HFF-Myc (cell line): ENCODE data around the gene HIVEP3.

Experiments
- DNase-seq: peaks from one replicate; pipeline ENCODE4 v3.0.0-alpha.2; 2011; ENCODE audit warnings: low read depth; ENCODE audit errors: extremely low read depth
- H3K4me3 ChIP-seq: replicated peaks from 2 replicates; pipeline ENCODE4 v1.5.1; 2011; ENCODE audit warnings: low read depth, mild to moderate bottlenecking, control low read depth, low read length
- TF ChIP-seq, protein P1 (sequence below): IDR thresholded peaks from 2 replicates; pipeline ENCODE4 v1.5.1; 2012; ENCODE audit warnings: mild to moderate bottlenecking, low read depth, low read length, control low read depth; ENCODE audit errors: missing control alignments

HIVEP3 gene

DNA sequence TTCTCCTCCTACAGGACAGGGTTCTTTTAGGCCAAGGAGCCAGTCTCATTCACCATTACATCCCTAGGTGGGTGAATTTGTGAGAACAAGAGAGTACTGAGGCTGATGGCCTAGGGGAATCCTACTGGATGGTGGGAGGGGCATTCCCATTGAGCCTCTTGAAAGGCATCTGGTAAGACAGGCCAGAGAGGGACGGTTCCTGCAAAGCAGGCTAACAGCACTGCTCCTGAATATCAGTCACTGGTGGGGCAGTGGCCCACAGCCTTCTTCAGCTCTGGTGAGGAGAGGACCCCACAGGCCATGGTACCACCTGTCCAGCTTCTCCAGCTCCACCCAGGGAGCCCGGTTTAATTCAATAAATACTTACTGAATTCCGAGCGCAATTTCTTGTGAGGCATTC is 308.4 kb downstream of the HIVEP3 start:
- TF ChIP-seq, protein P1, sequence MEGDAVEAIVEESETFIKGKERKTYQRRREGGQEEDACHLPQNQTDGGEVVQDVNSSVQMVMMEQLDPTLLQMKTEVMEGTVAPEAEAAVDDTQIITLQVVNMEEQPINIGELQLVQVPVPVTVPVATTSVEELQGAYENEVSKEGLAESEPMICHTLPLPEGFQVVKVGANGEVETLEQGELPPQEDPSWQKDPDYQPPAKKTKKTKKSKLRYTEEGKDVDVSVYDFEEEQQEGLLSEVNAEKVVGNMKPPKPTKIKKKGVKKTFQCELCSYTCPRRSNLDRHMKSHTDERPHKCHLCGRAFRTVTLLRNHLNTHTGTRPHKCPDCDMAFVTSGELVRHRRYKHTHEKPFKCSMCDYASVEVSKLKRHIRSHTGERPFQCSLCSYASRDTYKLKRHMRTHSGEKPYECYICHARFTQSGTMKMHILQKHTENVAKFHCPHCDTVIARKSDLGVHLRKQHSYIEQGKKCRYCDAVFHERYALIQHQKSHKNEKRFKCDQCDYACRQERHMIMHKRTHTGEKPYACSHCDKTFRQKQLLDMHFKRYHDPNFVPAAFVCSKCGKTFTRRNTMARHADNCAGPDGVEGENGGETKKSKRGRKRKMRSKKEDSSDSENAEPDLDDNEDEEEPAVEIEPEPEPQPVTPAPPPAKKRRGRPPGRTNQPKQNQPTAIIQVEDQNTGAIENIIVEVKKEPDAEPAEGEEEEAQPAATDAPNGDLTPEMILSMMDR: no peak
- no peak overlapping the region for H3K4me3 ChIP-seq
- DNase-seq: no peak

DNA sequence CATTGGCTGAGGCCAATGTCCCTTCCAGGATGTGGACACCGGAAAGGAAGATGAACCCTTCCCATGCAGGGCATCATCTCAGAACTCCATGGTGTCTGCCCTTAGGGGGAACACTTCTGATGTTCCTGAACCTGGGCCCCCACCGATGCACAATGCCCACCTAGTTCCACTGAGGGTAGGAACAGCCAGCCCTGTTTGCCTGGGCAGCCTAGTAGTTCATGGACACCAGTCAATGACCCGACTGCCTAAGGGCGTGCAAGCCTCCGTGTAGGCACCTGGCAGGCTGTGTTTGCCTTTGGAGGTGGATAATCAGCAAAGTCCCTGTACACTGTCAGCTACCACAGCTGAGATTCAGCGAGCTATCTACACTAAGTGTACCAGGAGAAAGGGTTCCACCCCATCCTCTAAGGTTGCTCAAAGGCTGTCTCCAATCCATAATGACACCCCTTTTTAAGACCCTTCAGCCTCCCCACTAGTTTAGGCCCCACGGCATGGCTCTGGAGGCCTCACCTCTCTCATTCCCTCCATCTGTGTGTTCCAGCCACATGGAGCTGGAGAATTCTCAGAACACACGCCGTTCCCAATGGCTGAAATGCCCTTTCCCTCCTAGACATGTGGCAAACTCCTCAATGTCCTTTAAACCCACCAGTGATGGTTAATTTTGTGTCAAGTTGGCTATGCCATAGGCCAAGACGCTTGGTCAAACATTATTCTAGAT is 309.4 kb downstream of the HIVEP3 start:
- TF ChIP-seq, protein P1: no peak
- DNase-seq: no peak
- no peak overlapping the region for H3K4me3 ChIP-seq

DNA sequence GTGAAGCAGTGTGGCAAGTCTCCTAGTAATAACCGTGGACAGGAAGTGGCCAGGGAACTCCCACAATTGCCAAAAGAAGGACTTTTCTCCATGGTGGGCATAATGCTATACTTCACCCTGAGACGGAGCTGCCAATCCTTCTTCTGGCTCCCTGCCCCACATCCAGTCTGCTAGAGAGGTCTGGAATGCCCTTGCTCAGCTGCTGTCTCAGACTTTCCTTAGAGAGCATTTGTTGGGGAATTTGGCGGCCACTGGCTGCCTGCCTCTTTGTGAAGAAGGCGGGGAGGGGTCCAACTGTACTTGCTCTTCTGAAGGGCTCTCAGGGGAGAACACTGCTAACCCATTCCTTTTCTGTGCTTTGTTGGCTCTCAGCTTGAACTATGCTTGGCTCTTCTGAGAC is 310.5 kb downstream of the HIVEP3 start:
- TF ChIP-seq, protein P1: no peak
- no peak for DNase-seq
- no peak overlapping the region for H3K4me3 ChIP-seq

DNA sequence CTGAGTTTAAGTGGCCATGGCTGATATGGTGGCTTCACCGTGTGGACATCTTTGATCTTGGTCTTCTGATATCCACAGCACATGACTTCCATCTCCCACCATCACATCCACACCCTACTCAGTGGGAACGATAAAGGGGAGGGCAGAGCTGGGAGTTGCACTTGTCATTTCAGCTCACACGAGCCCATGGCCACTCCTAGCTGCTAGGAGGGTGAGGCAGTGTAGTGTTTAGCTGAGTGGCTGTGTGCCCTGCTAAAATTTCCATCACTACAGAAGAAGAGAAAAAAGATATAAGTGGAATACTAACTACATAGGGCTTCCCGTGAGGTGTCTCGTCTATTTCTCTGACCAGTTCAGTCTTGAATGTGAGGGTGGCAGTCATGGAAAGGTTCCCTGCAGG is 310.9 kb downstream of the HIVEP3 start:
- TF ChIP-seq, protein P1: no peak
- no peak overlapping the region for H3K4me3 ChIP-seq
- no peak for DNase-seq

DNA sequence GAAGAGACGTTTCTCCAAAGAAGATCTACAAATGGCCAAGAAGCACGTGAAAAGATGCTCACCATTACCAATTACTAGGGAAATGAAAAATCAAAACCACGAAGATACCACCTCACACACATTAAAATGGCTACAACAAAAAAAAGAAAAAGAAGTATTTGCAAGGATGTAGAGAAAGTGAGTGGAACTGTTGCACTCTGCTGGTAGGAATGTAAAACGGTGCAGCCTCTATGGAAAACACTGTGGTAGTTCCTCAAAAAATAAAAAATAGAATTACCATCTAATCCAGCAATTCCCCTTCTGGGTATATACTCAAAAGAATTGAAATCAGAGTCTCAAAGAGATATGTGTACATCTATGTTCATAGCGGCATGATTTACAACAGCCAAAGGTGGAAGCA is 318.8 kb downstream of the HIVEP3 start:
- TF ChIP-seq, protein P1: peak; percentile 67
- no peak overlapping the region for H3K4me3 ChIP-seq
- no peak for DNase-seq

DNA sequence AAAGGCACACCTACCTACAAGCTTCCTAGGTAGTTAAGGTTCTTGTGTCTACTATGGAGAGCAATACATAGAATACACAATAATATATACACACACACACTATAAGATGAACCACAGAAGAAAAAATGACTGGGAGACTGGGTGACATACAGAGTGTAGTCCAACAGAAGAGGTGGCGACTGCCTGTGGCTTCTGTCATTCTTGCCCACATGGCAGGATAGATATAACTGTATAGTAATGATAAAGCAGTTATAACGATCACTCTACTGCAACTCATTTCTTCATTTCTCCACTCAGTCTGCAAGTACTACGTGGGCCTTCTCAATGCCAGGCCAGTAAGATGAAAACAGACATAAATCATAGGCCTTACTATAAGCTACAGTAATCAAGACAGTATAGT is 320.4 kb downstream of the HIVEP3 start:
- TF ChIP-seq, protein P1: no peak
- DNase-seq: no peak
- H3K4me3 ChIP-seq: no peak overlapping the region

DNA sequence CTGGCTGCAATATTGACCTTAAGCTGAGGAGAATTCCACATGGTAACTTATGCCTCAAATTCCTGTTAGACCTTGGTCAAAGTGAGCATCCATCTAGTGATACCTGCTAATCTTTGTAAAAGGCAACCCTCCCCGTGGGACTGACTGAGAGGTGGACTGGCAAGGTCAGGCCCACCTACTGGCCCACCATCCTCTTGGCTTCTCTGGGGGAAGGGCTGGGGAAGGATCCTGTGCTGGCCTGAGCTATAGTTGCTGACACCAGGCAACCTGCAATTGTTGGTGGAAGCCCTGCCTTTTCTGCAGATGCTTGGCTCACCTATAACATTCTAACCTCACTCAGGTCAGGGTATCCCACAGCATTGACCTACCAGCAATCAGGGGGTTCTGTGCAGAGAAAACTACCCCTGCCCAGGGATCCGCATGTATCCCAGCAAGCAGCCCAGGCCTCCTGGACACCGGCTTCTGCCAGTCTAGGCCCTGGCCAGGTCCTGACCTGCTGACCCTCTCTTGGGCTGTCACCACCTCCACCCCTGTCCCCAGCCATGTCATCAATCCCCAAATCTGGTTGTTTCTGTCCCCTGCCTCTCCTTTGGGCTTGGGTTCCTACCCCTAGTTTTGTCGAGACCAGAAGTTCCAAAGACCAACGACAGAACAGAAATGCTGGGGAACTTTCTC is 326.1 kb downstream of the HIVEP3 start:
- no peak overlapping the region for H3K4me3 ChIP-seq
- TF ChIP-seq, protein P1: no peak
- no peak for DNase-seq
